A172 (cell line): ENCODE results near the gene TRIM44. TPM values are rescaled to one million over a fixed set of nuclear protein-coding genes. Genes with fewer than 3 reads are reported as not detected.
A peak's percentile ranks its signal among the peaks of the same experiment; 100 is the strongest.

ENCODE experiments used
- DNase-seq: peaks from one replicate; pipeline ENCODE4 v3.0.0-alpha.2; 2015; ENCODE audit warnings: low spot score
- total RNA-seq: library from RNA; depleted of rRNA; stranded (reverse); fragments of >200 nt; shearing (Covaris generic); gene quantifications from 2 replicates; pipeline ENCODE4 v1.2.3, GENCODE V29; 2014; rRNA removed

Gene TRIM44, protein sequence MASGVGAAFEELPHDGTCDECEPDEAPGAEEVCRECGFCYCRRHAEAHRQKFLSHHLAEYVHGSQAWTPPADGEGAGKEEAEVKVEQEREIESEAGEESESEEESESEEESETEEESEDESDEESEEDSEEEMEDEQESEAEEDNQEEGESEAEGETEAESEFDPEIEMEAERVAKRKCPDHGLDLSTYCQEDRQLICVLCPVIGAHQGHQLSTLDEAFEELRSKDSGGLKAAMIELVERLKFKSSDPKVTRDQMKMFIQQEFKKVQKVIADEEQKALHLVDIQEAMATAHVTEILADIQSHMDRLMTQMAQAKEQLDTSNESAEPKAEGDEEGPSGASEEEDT
- total RNA-seq = 38.0 and 56.2 TPM in 2 replicates

DNA sequence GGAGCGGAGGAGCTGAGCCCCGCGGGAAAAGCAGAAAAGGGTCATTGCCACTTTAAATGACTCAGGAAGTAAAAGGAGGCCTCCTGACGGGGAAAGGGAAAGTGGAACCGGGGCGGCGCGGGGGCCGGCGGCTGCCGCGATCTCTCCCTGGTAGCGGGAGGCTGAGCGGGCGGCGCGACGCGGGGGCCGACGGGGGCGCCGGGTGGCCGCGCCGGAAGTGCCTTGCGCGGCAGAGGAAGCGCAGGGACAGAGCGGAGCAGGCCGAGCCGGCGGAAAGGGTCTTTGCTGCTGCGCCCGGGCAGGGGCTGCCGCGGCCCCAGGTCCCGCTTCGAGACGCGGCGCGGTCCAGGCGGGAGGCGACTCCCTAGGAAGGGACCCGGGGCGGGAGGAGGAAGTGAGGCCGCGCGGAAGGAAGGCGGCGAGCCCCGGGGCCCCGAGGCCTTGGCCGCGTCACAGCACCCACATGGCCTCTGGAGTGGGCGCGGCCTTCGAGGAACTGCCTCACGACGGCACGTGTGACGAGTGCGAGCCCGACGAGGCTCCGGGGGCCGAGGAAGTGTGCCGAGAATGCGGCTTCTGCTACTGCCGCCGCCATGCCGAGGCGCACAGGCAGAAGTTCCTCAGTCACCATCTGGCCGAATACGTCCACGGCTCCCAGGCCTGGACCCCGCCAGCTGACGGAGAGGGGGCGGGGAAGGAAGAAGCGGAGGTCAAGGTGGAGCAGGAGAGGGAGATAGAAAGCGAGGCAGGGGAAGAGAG, at the start of gene TRIM44:
Gene TRIM44, plus strand, starts transcription at position 127 of the 759 bp plus-strand sequence. Its CDS starts 337 bp downstream, at position 464.
- DNase-seq = peak; percentile 82

DNA sequence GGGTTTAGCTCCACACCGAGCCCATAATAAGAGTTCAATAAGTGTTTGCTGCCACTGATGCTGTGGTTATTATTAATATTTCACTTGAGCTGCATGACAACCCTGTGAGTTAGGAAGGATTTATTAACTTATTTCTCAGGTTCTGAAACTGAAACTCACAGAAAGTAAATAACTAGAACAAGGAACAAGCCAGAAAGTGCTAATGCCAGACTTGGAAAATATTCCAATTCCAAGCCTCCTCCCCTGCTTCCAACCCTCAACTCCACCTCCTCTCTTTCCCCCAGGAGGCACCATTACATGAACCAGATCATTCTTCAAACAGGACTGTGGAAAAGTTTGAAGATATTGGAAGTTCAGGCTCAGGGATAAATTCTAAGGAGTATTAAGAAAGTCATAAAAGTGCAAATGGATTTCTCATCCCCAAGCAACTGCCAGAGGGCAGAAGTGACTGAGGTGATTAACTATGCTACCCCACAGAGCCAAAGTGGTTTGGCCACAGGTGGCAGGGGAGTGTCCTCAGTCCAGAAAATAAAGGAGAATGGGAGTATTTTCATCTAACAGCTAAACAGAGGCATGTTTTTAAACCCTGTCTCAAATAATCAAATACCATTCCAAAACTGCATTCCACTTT, 47.5 kb upstream of the TRIM44 start:
- DNase-seq = peak; percentile 37

DNA sequence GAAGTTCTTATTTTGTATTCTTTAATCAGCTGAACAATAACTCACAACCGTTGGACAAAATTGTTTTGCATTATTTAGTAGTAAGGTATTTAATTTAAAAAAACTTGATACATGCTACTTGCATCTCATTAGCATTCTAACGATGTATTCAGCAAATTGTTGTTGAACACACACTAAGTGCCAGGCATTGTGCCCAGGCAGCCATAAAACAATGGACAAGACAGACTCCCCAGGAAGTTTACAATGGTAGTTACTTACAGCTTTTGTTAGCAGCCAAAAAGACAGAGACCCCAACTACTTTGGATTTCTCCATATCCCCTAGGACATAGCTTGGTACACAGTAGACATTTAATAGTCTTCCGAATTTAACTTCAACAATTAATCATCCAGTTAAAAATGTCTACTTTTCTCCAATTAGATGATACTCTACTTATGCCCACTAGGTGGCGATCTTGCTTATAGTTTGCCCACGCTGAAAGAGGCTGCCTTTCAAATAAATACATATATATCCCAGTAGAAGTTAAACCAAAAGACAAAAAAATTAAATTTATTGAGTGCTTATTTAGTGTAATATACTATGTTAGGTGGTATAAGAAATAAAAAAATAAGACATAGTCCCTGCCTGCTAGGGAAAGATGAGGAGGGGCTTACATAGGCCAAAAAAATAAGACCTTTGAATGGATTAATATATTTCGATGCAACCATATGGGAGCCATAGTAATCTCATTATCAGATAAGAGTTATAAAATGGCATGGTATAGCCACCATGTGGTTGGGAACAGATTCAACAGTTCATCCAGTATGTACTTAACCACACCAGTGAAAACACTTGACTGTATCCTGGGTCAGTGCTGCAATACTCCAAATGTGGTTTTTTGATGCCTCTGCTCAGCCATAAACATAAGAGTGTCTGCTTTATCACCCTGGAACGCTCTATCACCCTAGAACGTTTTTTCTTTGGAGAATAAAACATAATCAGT, 46.4 kb upstream of the TRIM44 start:
- DNase-seq = peak; percentile 60

DNA sequence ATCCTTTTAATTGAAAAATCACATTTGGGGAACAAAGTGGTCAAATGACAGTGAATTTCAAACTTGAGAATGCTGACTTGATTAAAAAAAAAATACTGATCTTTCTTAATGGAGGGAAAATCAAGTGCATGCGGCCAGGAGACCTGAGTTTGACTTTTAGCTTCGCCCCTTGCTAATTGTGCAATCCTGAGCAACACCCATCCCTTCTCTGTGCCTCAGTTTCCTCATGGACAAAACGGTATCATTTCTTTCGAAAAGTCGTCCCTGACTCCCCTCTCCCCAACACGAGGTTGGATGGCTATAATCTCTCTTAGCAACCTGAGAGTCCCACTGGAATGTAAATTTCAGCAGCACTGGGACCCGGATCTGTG, 45.3 kb upstream of the TRIM44 start:
- DNase-seq = no peak

DNA sequence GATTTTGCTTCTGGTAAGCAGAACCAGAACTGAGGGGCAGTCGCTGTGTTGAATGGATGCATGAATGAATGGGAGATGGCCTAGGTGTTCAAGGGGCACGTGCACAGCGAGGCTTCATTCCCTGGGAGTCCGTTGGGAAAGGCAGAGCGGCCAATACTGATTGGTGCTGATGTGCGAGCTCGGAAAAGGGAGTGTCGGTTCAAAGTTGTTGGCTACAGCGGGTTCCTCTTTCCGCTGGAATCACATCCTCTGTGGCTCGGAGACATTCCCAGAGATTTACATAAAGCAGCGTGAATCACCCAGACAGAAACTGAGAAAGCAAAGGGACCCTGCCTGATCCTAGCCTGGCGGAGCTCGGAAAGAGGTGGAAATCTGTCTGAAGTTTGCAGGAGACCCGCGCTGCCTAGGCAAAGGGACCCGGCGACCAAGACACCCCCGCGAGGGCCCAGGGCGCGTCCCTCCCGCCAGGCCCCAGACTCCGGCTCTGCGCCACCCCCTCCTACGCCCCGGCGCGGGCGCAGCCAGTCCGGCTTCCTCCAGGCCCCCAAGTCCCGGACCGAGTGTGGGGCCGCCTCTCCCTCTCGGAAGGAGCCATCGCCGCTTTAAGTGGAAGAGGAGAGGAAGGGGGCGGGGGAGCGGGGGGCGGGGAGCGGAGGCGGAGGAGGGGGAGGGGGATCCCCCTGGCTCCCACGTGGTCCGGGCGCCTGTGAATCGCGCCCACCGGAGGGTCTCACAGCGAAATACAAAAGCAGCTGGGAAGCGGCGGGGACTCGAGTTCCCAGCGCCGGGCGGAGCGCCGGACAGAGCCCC, 44.7 kb upstream of the TRIM44 start, which contains the start of gene FJX1:
Gene FJX1, plus strand, starts transcription at position 774 of the 810 bp plus-strand sequence. CDS start 177 bp downstream, outside the sequence.
- DNase-seq = peak; percentile 91

DNA sequence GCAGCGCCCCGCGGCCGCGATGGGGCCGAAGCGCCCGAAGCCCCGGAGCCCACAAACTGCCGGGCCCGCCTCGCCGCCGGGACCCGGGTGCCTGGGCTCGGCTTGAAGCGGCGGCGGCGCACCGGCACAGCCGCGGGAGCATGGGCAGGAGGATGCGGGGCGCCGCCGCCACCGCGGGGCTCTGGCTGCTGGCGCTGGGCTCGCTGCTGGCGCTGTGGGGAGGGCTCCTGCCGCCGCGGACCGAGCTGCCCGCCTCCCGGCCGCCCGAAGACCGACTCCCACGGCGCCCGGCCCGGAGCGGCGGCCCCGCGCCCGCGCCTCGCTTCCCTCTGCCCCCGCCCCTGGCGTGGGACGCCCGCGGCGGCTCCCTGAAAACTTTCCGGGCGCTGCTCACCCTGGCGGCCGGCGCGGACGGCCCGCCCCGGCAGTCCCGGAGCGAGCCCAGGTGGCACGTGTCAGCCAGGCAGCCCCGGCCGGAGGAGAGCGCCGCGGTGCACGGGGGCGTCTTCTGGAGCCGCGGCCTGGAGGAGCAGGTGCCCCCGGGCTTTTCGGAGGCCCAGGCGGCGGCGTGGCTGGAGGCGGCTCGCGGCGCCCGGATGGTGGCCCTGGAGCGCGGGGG, 44.0 kb upstream of the TRIM44 start:
- DNase-seq = no peak

DNA sequence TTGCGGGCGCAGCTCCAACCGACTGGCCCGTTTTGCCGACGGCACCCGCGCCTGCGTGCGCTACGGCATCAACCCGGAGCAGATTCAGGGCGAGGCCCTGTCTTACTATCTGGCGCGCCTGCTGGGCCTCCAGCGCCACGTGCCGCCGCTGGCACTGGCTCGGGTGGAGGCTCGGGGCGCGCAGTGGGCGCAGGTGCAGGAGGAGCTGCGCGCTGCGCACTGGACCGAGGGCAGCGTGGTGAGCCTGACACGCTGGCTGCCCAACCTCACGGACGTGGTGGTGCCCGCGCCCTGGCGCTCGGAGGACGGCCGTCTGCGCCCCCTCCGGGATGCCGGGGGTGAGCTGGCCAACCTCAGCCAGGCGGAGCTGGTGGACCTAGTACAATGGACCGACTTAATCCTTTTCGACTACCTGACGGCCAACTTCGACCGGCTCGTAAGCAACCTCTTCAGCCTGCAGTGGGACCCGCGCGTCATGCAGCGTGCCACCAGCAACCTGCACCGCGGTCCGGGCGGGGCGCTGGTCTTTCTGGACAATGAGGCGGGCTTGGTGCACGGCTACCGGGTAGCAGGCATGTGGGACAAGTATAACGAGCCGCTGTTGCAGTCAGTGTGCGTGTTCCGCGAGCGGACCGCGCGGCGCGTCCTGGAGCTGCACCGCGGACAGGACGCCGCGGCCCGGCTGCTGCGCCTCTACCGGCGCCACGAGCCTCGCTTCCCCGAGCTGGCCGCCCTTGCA, 43.3 kb upstream of the TRIM44 start:
- DNase-seq = peak; percentile 42

DNA sequence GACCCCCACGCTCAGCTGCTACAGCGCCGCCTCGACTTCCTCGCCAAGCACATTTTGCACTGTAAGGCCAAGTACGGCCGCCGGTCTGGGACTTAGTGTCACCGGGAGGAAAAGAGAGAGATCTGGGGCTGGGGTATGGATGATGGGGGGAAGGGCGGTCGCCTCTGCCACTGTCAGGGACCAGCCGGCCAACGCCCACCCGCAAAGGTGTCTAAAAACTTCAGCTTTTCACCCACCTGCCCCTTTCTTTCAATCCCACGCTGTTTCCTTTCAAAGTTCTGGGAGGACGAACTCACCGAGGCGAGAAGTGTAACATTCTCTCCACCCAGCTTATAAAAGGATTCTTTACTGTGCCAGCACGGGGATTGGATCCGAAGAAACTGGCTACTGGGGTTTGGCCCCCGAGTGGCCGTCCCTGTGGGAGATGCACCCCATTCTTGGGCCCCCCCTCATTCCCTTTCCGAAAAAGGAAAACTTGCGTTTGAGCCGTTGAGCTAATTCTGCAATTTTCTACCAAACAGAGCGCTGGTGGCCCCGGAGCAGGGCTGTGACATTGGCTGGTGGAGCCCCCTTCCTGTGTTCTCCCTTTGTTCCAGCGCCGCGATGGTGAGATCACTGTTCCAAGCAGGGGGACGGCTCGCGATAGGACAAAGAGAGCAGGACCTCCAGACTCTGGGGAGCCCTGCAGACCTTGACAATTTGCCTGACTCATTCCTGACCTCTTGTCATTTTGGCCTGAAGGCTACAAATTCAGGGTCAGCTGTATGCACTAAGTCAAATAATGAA, 42.5 kb upstream of the TRIM44 start:
- DNase-seq = peak; percentile 58

DNA sequence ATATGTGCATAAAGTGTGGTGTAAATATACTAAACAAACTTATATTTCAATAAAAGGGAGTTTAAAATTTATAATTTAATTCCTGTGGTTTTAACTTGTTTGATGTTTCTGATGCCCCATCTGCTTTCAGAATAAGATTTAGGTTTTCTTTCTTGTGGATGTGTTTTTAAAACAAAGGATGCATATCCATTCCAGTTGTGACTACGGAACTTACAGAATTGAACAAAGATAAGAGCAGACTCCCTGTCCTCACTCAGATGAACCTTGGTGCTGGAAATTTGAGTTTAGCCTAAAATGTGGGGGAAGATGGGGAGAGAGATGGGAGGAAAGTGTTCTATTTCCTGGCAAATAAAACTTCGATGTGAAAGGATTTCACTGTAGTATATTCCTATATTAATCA, 41.8 kb upstream of the TRIM44 start:
- no peak for DNase-seq

DNA sequence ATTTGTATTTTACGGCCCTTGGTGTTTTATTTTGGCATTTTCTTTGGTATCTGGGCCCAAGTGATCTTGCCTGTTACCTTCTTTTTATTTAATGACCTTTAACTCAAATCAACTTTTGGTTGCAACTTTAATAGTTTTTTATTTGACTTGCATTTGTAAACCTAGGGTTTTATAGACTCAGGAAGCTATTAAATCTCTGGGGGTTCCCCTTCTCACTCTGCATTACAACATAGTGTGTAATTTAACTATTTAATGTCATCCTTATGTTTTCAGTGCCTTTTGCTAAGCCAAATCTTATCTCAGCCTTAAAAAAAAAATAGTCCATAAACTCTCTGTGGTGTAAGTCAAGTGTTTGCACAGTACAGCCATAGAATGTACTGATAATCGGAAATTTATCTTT, 41.0 kb upstream of the TRIM44 start:
- peak; percentile 63 for DNase-seq

DNA sequence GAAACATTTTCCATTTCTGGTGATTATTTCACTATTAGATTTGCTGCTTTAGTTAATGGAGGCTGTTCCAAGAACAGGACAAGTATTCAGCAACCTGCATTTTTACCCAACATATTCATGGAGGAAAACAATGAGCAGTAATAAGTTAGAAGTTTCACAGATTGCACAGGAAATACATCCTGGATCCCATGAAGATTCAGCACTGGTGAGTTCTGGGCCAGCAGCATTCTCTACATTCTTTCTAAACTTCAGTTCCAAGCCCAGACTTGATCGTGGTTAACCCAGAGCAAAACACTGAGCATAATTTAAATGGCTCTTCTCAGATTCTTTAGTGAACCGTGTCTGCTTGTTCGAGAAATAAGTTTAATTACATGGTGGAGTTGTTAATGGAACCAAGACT, 40.5 kb upstream of the TRIM44 start:
- peak; percentile 90 for DNase-seq

DNA sequence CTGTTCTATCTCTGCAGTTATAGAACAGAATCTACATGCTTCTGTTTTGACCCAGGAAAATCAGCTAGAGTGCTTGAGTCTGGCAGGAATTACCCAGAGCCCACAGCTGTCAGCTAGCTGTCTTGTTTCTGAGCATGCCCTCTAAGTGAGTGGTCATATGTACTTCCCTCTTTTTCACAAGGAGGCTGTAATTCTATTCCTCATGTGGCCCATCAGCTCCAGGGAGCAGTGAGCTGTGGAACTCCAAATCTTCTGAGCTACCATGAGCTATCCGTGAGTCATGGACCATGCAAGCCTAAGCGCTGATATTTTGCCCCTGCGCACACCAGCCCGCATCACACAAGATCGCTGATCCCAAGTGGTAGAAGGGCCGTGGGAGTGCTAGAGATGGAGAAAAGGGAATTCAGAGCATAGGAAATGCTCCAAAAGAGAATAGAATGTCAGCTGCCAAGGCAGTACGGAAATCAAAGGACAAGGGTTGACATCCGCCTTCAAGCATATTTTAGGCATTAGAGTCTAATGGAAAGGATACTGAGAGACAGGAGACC, 38.9 kb upstream of the TRIM44 start:
- peak; percentile 13 for DNase-seq

DNA sequence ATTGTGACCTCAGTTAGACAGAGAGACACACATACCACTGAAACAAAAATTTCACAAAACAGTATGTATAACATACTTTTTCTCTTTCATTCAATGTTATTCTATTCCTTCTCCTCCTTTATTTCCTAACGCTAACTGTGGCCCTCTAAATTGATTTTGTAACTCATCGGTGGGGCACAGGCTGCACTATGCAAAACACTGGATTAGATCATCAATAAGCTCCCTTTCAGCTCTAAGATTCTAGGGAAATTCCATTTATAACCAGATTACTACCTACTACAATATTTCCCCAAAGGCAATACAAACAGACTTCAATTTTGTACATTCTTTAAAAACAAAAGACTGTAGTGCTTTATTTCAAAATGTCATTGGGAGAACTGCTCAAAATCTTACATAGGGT, 38.3 kb upstream of the TRIM44 start:
- DNase-seq = no peak

DNA sequence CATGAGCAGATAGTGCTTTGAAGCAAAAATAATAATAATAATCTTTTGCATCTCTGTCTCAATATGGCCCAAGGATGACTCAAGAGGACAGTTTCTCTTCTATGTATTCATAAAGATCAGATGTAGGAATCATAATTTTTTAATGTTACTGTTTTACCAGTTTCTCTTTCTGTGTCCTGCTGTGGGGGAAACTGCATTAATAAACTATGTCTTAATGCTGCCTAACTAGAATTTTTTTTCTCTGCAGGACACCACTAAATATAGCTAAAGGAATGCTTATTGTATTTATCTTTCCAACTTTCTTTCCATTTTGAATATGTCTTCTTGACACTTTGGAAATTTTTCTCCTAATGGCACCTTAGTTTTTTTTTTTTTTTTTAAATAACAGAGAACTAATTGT, 37.8 kb upstream of the TRIM44 start:
- no peak for DNase-seq

DNA sequence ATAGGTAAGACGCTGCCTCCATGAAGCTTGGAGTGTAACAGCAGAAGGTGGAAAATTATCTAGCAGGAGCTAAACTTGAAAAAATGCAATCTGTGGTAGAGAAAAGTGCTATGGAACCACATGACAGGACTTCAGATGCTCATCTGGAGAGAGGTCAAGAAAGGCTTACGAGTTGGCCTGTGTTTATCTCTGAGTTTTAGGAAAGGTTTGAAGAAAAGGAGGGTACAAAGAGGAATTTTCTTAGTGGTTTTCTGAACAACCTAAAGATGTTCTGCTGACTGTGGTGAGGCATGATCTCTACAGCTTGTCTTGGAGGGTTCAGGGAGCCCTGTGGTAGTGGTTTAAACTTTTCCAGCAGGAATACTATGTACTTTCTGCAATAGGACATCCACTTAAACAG, 36.1 kb upstream of the TRIM44 start:
- no peak for DNase-seq

DNA sequence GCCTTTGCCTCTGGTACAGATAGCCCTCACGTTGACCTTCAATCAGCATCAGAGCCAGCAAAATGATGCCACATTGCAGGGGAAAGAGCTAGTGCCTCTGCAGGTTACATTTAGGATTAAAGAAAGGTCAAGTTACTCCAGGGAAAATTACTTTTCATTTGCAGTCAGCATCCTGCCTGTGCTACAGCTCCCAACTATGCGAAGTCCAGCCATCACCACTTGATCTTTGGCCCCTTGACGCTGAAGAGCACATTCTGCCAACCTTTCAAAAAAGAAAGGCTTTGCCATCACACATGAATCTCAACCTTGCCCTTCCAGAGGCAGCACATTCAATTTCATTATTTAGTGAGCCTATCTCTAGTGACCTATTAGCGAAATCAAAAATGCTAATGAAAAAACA, 33.1 kb upstream of the TRIM44 start:
- DNase-seq = no peak

DNA sequence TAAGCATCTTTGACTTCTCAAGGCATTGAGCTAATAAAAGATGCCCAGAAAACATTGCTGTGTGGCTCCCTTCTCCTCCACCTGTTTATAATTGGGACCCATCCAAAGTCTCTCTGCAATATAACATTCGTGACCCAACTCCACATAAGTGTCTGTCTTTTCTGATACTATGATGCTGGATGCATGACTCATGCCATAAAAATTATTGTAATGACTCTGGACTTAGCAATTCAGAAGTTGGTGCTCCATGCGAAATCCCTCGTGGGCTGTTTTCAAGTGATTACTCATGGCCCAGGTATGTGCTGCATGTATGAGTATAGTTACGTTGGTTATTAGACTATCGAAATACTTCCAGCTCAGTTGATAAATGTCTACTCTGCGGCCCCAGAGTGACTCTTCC, 32.7 kb upstream of the TRIM44 start:
- peak; percentile 99 for DNase-seq

DNA sequence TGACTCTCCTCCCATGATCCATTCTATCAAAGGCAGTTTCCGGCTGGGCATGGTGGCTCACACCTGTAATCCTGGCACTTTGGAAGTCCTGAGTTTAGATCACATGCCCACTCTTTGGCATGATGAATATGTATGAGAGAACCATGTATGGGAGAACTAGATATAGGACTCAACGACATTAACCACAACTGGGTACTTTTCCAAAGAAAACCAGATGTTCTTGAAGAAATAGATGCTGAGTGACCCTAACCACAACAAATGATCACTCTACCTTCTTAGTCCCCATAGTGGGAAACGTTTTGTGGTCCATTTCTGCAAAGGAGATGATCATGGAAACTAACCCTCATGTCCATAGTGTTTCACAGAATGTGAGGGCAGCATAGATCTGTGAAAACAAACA, 30.7 kb upstream of the TRIM44 start:
- no peak for DNase-seq
